RKO (cell line): ENCODE data around the gene ADGRB3.
A peak's percentile ranks its signal among the peaks of the same experiment; 100 is the strongest.
"Not testable (repeated sequence)": the region's sequence is repeated elsewhere in the genome, so short reads cannot be mapped to it uniquely, and the experiment has no call there.

Experiments used
- DNase-seq: peaks from one replicate; pipeline ENCODE4 v3.0.0-alpha.2; 2016; ENCODE audit warnings: low spot score

The ADGRB3 gene

DNA sequence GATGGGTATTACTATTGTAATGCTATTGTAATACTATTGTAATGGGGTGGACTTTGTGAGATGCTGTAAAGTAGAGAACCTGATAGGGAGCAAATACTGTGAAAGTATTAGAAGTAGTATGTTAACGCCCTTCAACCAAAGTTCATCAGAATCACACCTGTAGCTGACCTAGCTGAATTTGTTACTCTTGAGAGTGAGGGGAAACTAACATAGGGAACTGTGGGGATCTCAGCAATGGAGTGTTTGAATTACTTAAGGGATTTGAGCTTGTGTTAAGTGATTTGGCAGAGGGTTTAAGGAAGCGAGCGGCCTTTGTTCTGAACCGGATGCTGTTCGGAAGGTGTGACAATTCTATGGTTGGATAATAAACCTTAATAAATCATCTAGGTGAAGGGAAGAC, 312.6 kb downstream of the ADGRB3 start:
- DNase-seq: no peak

DNA sequence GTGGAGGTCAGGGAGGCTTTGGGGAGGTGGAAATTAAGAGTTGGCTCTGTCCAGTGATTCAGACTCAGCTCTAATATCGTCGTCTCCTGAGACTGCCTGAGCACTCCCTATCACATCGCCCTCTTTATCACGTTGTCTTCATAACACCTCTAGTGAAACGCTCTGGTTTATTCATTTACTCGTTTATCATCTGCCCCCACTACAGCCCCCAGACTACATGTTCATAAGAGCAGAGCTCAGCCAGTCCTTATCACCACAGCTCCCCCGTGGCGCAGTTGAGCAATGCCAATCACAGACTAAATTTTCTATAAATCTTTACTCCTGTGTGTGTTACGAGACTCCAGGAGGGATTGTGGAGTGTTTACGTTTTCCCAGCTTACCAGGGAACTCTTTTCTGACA, 316.2 kb downstream of the ADGRB3 start:
- no peak for DNase-seq

DNA sequence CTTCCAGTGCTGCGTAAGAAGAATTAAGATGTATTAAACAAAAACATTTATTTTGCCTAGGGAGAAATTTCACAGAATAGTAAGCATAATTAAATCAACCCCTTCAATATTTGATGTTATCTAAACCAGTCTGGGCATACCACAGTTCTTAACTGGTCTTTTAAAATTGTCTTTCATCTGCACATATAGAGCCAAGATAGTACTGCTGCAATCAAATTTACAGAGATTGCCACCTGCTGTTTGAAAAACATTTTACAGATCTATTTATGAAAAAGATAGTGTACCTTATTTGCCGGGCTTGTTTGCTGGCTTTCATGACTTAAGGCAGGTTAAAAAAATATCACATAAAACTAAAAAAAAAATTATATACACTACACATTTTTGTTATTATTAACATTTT, 323.2 kb downstream of the ADGRB3 start:
- DNase-seq: peak; percentile 59

GRCh38 chr6:68967549-68968300, 332.6 kb downstream of the ADGRB3 start:
- peak; percentile 65 for DNase-seq

DNA sequence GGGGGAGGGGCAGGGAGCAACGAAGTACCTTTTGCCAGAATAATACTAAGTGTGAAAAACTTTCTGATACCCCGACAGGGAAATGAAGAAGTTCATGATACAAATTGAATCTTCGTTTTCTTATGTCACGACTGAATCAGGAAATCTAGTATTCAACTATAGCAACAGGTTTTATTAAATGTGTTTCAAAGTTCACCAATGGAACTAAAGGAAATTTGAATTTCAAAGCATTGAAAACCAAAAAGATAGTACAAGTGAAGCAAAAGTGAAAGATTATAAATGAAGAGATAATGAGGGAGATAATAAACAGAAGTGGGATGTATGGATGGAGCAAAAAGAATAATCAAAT, 333.2 kb downstream of the ADGRB3 start:
- no peak for DNase-seq

DNA sequence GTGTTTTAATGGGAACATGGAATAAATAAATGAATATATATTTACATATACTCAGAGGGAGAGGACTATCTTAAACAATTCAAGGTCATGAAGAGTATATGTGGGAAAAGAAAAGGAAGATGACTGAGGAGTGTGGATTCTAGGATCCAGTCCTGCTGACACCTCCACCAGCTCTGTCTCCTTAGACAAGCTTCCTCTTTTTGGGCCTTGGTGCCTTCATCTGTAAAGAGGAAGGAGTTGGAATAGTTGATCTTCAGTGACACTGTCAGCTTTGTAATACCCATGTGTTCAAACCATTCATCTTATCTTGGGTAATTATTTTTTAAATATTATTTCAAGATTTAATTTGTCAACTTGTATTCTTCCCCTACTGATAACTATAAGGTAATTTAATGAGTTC, 338.0 kb downstream of the ADGRB3 start:
- DNase-seq: no peak

DNA sequence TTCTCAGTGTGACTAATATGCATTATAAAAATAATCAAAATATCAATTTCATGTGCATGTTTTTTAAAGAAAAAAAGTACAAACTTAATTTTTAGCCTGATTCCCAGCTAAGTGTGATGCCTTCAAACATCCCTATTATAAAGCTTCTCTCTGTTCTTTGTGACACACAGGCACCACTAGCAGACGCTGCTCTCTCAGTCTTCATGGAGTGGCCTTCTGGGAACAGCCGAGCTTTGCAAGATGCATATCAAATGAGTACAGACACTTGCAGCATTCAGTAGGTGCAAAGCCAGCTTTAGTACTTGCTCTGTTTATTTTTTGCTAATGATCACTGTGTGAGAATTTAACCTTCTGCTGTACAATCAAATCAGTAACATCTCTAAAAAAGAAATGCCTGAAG, 340.0 kb downstream of the ADGRB3 start:
- peak; percentile 12 for DNase-seq

- DNase-seq: no peak
Measured at GRCh38 chr6:68975816-68976215, 340.7 kb downstream of the ADGRB3 start.

DNA sequence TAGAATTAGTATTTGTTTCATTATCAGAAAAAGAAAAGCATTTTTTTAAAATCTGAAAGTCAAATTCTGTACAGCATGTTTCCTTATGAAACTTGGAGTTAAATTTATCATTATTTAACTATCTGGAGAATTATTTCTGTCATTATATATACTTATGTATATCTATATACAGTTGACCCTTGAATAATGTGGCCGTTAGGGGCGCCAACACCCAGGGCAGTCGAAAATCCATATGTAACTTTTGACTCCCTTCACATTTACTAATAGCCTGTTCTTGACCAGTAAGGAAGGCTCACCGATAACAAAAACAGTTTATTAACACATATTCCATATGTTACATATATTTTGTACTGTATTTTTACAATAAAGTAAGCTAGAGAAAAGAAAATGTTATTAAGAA, 341.2 kb downstream of the ADGRB3 start:
- peak; percentile 20 for DNase-seq

GRCh38 chr6:68978411-68978810, 343.3 kb downstream of the ADGRB3 start:
- DNase-seq: peak; percentile 10

- not testable (repeated sequence) for DNase-seq
Measured at GRCh38 chr6:68981668-68982067, 346.6 kb downstream of the ADGRB3 start.

DNA sequence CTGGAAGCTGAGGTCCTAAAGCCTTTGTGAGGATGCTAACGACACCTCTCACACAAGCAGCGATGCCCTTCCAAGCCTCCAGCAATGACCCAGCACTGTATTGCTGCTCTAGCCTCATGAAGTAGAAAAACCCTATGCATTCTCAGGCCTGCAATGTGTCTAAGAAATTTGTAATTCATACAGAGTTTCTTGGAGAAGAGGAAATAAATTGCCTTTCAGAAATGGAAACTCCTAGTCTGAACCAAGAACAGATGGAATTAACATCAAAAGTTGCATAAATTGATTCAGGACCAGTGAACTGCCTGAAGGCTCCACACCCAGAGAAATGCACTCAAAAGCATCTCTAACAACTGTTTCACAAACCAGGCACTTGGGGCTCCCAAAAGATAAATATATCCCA, 353.6 kb downstream of the ADGRB3 start:
- DNase-seq: no peak

DNA sequence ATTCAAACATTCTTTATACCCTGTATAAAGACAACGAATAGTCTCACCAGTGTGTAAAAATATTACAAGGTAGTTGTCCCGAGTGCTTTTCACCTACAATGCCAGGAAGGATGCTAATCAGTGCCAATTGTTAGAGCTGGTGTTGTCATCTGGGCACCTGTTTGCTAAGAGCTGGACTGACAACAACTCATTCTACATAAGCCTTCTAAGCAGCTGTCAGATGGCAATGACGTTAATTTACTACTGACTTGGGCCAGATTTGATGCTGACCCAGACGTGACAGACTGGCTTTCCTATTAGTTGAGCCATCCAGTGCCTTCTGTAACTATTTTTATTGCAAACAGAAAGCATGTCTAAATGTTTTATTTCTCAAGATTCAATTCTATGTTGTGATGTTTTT, 355.2 kb downstream of the ADGRB3 start:
- no peak for DNase-seq

DNA sequence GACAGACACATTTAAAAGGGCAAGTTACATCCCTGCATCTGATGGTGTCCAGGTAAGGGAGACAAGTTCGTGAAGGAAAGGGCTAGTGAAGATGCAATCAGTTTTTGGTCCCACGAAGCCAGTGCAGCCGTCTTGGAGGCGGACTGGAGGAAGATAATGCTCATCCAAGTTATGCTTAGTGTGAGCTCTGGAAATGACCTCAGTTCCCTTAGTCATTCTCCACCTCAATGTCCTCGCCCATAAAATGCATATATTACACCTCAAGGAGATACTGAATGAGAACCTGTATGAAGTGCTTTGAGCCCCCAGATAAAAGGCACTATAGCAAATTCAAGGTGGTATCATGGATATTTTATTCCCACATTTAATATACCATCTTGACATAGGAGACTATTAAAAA, 358.8 kb downstream of the ADGRB3 start:
- DNase-seq: no peak

GRCh38 chr6:68994521-68994920, 359.4 kb downstream of the ADGRB3 start:
- no peak for DNase-seq

- no peak for DNase-seq
Measured at GRCh38 chr6:69005199-69005598, 370.1 kb downstream of the ADGRB3 start.

DNA sequence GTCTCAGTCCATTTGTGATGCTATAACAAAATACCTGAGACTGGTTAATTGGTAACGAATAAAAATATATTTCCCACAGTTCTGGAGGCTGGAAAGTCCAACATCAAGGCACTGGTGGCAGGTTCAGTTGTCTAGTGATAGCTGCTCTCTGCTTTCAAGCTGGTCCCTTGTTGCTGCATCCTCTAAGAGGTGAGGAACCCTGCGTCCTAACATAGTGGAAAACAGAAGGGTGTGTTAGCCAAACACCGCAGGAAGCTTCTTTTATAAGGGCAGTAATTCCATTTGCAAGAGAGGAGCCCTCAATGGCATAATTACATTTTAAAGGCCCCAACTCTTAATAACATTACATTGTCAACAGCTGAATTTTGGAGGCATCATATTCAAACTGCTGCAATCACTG, 372.7 kb downstream of the ADGRB3 start:
- DNase-seq: no peak

GRCh38 chr6:69012211-69012610, 377.1 kb downstream of the ADGRB3 start:
- DNase-seq: no peak

- DNase-seq: no peak
Measured at GRCh38 chr6:69012876-69013275, 377.8 kb downstream of the ADGRB3 start.

DNA sequence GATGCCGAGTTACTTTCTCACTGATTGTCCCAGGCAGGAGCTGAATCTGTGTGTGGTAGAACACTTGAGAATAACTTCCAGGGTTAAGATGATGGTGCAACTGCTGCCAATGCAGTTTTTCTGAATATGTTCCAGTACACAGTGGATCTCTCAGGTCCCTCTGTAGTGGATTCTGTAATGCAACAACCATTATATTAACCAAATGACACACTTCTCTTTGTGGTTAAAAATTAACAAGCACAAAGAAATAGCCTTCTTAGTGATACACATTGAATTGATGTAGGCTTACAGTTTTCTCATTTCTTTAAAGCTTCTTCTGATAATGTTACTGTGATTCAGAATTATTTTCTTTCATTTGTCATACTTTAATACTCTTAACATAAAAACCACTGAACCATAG, 383.8 kb downstream of the ADGRB3 start:
- no peak for DNase-seq

- no peak for DNase-seq
Measured at GRCh38 chr6:69019832-69020231, 384.8 kb downstream of the ADGRB3 start.

- DNase-seq: peak; percentile 33
Measured at GRCh38 chr6:69022993-69023392, 387.9 kb downstream of the ADGRB3 start.

DNA sequence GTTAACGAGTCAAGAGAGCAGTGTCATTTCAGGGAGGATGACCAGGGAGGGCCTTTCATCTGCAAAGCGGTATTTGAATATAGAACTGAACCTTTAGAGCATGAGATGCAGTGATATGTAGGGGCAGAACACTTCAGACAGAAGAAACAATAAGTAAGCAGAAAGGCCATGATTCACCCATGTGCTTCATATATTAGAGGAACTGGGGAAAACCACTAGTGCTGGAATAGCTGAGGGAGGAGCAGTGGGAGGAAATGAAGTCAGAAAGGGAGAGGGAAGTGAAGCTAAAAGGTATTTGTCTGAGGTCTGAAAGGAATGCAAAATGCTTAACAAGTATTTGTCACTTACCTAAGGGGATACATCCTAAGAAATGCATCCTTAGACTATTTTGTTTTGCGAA, 391.2 kb downstream of the ADGRB3 start:
- peak; percentile 12 for DNase-seq

DNA sequence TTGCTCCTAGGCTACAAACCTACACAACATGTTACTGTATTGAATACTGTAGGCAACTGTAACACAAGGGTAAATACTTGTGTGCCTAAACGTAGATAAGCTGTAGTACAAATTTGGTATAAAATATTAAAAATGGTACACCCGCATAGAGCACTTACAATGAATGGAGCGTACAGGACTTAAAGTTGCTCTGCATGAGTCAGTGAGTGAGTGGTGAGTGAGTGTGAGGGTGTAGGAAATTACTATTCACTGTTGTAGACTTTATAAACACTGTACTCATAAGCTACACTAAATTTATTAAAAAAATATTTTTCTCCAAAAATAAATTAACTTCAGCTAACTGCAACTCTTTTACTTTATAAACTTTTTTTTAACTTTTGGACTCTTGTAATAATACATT, 391.6 kb downstream of the ADGRB3 start:
- peak; percentile 45 for DNase-seq

- DNase-seq: no peak
Measured at GRCh38 chr6:69027861-69028260, 392.8 kb downstream of the ADGRB3 start.
